HG02642 (cell line): ENCODE results near the gene ZBTB47.

ENCODE experiments used
- ATAC-seq: cut with Tn5 transposase; IDR thresholded peaks from one replicate; pipeline ENCODE4 v1.9.1; 2021; ENCODE audit warnings: mild to moderate bottlenecking; ENCODE audit not compliant: unreplicated experiment, poor library complexity

The ZBTB47 gene

DNA sequence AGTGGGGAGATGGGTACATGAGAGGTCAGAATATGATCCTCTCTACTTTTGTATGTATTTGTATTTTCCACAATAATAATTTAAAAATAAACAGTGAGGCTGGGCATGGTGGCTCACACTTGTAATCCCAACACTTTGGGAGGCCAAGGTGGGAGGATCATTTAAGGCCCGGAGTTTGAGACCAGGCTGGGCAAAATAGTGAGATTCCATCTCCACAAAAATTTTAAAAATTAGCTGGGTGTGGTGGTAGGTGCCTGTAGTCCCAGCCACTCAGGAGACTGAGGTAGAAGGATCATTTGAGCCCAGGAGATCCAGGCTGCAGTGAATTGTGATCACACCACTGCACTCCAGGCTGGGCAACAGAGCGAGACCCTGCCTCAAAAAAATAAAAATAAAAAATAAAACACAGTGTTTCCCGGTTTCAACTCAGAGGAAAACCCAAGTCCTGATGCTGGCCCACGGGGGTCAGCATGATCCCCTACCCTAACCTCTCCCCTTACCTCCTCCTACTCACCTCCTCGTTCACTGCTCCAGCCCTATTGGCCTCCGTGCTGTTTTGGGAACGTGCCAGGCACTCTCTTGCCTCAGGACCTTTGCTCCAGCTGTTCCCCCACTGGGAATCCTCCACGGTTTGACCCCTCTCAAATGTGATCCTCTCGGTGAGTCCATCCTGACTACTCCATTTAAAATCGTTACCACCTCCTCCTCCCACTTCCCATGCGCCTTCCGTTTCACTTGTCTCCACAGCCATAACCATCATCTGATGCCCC is 29.0 kb downstream of the ZBTB47 start:
- ATAC-seq: no peak

DNA sequence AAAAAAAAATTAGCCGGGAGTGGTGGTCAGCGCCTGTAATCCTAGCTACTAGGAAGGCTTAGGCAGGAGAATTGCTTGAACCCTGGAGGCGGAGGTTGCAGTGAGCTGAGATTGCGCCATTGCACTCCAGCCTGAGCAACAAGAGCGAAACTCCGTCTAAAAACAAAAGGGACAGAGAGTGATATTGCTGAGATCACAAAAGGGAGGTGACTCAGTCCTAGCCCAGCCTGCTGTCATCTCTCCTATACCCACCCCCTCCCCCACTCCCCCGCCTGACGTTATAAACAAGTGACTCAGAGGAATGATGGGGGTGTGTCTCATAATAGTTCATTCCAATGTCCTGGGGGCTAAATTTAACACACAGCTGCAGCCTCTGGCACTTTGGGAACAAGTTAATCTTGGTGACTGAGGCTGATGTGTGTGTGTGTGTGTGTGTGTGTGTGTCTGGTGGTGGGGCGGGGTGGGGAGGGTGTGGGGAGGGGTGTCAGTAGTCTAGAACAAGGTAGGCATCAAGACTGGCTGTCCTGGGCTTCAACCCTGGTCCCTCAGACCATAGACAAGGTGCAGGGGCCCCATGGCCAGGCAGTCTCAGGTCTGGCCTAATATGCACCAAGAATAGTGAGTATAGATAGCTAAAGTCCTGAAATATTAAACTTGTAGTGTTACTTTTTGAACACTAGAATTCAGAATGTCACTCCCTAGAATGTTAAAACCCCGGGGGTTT is 30.5 kb downstream of the ZBTB47 start:
- no peak for ATAC-seq

DNA sequence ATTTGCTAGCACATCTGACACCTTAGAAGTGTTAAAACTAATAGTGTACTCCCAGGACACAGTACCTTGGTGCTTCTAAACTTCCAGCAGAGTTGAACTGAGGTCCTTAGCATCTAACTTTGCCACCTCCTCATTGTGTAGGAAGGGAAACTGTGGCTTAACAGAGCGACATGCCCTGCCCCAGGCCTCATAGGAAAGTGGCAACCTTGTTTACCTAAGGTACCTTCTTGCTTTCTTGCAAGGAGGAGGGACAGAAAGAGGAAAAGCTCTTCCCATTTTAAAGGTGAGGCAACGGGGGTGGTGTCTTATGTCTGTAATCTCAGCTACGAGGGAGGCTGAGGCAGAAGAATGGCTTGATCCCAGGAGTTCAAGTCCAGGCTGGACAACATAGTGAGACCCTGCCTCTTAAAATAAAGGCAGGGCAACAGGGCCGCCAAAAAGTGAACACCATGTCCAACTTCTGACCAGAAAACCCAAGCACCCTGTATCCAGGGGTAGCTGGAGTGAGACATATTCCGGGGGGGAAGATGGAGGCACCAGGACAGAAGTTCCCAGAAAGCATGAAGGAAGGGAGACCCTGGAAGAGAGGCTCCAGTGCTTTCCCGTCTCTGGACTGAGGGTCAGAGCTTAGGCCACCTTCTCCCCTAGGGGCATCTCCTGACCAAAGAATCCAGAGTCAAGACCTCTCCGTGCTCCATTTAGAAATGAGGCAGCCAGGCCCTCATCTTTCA is 31.3 kb downstream of the ZBTB47 start:
- ATAC-seq: no peak

DNA sequence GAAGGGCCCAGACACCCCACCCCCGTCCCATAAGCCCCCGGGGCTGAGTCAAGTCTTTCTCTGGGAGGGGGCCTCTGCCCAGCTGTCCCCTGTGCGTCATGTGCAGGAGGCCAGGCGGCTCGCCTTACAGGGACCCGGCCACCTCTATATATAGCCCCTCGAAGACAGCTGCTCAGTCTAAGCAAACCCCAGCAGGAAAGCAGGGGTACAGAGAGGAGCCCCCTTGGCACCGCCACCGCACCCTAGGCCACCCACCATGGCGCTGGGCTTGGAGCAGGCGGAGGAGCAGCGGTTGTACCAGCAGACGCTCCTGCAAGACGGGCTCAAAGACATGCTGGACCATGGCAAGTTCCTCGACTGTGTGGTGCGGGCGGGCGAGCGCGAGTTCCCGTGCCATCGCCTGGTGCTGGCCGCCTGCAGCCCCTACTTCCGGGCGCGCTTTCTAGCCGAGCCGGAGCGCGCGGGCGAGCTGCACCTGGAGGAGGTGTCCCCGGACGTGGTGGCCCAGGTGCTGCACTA is 31.9 kb downstream of the ZBTB47 start, which contains the start of gene KLHL40:
KLHL40 (plus strand) TSS at position 175 of the 519 bp plus-strand sequence; CDS start at position 257, 82 bp downstream.
- no peak for ATAC-seq

DNA sequence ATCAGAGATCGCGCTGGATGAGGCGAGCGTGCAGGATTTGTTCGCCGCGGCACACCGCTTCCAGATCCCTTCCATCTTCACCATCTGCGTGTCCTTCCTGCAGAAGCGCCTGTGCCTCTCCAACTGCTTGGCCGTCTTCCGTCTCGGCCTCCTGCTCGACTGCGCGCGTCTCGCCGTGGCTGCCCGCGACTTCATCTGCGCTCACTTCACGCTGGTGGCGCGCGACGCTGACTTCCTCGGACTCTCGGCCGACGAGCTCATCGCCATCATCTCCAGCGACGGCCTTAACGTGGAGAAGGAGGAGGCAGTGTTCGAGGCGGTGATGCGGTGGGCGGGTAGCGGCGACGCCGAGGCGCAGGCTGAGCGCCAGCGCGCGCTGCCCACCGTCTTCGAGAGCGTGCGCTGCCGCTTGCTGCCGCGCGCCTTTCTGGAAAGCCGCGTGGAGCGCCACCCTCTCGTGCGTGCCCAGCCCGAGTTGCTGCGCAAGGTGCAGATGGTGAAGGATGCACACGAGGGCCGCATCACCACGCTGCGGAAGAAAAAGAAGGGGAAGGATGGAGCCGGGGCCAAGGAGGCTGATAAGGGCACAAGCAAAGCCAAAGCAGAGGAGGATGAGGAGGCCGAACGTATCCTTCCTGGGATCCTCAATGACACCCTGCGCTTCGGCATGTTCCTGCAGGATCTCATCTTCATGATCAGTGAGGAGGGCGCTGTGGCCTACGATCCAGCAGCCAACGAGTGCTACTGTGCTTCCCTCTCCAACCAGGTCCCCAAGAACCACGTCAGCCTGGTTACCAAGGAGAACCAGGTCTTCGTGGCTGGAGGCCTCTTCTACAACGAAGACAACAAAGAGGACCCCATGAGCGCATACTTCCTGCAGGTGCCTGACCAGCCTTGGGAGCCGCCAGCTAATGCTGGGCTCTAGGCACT is 32.7 kb downstream of the ZBTB47 start:
- no peak for ATAC-seq

DNA sequence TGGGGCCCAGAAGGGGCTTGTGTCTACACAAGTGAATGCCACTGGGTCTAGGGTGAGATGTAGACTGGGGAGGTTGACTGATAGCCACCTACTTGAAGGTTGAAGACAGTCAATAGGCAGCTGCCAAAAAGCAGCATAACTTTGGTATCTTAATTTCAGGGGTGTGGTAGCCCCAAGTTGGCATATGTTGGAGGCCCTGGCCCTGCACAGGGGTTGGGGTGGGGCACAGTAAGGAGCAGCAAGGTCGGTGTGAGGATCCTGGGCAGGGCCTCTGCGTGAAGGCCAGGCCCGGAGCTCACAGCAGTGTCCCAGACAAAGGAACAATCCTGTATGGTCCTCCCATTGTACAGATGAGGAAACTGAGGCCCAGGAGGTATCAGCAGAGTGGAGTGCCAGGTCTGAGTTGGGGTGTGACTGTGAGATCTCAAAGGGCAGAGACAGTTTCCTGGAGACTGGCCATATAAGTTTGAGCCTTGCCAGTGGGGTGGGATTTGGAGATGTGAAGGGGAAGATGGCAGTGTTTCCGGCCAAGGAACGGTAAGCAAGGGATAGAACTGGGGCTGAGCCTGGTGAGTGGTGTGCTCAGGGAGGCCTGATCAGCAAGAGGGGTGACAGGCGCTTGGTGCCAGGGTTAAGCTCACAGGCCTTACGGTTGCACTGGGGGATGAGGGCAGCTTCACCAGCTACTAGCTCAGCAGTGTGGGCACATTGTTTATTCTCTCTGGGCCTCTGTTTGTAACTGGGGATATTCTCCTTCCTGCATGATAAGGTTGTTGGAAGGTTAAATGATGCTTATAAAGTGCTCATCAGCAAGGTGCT is 33.5 kb downstream of the ZBTB47 start:
- no peak for ATAC-seq

DNA sequence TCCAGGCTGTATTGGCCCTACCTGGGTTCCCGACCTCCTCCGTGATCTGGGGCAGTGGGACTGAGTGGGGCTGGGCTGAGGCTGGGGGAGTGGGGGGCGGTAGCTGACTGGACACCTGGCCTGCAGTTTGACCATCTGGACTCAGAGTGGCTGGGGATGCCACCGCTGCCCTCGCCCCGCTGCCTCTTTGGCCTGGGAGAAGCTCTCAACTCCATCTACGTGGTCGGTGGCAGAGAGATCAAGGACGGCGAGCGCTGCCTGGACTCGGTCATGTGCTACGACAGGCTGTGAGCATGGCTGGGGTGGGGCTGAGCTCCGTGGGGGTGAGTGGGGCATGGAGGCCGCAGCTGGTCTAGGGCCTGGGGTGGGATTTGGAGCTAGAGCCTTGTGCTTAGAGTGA is 34.5 kb downstream of the ZBTB47 start:
- ATAC-seq: no peak

DNA sequence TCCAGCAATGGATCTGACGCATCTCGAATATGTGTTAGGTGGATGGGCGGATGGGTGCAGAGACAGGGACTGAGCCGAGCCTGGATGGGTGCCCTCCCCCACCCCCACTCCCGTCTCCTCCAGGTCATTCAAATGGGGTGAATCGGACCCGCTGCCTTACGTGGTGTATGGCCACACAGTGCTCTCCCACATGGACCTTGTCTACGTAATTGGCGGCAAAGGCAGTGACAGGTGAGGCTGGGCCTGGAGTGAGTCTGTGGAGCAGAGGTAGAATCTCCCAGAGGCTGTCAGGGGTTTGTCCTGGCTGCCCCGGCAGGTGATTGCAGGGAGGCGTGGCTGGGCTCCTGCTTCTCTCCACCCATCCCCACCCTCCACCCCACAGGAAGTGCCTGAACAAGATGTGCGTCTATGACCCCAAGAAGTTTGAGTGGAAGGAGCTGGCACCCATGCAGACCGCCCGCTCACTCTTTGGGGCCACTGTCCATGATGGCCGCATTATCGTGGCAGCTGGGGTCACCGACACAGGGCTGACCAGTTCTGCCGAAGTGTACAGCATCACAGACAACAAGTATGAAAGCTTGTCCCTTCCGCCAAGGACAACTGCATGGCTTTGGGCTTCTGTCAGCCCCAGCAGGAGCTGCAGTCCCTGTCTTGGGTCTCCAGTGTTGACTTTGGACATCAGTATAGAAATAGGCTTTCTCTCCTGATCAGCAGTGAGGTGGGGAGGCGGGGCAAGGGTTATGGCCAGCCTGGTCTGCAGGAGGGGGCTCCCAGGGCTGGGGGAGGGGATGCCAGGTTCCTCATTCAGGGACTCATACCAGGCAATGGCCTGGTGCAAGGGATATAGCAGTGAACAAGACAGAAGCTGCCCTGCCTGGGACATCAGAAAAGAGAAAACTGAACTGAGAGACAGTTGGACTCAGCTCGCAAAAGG is 35.3 kb downstream of the ZBTB47 start:
- ATAC-seq: no peak

DNA sequence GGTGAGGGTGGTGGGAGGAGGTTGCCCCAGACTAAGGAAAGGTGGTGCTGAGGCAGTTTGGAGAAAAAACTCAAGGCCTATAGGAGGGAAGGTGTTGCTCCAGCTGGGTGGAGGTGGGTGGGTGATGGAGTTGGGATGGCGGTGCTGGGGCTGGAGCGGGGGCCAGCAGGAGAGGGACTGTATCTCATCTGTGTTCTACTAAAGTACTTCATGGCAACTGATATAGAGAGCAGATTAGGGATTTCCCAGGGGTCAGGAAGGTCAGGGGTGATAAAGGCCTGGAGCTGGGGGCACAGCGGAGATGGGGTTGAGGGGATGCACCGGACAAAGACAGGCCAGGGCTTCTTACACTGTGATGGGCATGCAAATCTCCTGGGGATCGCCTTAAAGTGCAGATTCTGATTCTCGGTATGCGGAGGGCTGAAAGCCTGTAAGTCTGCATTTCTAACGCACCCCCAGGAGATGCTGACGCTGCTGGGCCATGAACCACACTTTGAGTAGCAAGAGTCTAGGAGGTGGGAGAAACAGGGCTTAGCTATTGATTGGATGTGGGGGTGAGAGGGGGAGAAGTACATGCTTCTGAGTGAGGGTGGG is 36.0 kb downstream of the ZBTB47 start:
- ATAC-seq: no peak

DNA sequence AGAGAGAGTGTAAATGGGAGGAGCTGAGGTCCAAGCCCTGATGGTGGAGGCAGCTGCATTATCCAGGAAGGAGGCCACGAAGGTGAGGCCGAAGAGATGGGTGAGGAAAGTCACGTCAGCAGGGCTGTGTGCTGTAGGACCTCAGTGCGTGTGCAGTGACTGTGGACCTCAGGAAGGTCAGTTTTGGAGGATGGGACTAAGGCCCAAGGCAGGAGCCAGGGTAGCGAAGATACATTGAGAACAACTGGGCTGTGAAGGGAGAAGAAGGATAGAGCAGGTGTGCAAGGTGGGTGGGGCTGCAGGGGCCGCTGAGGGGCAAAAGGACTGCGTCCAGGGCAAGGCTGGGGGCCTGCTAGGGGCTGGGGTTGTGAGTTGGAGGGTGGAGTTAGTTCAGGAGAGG is 36.7 kb downstream of the ZBTB47 start:
- no peak for ATAC-seq

DNA sequence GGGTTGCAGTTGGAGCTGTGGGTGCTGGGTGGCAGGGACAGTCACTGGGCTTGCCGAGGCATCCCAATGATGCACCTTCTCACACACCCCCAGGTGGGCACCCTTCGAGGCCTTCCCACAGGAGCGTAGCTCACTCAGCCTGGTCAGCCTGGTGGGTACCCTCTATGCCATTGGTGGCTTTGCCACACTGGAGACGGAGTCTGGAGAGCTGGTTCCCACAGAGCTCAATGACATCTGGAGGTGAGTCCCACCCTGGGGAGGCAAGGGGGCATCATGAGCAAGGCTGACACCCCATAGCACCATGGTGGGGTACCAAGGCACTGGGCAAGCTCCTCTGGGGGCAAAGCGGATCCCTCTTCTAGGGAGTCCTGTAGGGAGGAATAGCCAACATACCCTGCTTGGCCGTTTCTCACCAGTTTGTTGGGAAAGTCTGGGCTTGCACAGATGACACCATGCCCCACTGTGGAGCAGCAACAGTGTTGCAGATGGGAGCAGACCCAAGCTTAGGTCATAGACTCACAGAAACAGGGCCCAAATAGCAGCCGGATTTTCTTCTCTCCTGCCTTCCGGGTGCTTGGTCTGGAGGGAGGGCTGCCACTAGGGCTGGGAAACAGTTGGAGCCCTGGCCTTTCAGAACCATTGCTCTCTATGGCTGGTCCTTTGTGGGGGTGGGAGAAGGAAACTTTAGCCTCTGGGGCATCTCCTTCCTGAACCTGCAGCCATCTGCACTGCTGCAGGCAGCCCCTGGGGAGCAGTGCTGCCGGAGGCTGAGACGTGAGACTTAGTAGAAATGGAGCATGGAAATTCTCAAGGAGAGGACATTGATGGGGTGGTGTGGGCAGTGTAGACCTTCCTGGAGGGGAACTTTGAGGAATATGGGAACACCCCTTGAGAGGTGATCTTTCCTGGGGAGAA is 37.5 kb downstream of the ZBTB47 start:
- no peak for ATAC-seq

DNA sequence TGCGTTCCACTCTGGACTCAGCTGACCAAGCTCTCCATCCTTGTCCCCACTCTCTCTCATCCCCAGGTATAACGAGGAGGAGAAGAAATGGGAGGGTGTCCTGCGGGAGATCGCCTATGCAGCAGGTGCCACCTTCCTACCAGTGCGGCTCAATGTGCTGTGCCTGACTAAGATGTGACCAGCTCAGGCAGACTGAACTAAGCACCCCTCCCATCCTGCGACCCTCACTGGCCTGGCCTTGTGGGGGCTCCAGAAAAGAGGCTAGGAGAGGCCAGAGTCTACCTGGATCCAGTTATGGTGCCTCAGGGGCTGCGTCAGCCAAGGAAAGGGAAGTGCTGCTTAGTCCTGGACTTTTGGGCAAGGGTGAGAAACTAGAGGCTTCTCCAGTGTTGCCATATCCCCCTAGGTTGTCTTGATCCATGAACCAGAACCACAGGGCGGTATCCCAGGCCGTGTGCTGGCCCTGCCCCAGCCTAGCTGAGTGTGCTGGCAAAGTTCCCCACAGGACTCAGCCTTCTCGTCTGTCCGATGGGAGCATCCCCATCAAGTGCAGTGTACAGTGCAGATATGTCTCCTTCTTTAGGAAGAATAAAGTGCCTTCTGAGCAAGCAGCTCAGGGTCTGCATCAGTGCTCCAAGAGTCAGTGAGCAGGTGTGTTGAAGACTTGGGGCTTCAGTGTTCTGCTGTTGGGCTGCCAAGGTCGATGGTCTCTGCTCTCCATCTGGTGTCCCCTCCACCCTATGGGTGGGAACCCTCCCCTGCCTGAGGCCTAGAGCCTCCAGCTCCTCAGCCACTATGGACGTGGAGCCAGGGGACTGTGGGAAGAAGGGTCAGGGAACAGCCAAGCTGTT is 38.5 kb downstream of the ZBTB47 start:
- no peak for ATAC-seq

DNA sequence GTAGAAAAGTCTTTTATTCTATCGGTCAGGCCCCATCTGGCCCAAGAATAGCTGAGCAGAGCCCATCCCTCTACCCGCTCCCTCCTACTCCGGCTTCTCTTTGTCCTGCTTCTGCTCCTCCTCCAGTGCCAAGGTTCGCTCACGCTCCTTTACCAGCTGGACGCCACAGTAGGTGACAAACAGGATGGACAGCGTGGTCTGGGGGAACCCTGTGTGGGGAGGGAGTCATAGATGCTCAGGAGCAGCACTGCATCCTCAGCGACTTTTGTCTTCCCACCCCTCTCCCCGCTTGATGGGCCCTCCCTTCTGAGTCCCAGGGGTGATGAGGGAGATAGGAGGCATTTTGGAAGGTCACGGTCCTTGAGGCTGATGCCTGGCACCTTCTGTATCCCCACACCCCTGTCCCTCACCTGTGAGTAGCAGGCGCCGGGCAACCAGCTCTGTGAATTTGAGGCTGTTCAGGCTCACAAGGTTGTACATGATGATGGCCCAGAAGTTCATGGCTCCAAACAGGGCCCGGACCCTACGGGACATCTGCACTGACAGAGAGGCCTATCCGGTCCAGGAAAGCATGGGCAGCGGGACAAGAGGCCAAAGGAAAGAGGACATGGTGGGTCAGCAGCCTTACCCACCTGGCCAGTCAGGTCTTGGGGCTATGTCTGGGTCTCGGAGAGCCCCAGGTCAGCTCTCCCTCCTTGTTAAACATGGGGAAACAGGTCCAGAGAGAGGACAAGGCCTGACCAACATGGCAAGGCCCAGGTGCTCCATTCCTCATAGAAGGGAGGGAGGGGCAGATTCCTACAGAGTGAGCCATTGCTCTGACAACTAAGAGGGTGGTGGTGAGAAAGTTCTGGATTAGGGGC is 39.4 kb downstream of the ZBTB47 start:
- no peak for ATAC-seq

DNA sequence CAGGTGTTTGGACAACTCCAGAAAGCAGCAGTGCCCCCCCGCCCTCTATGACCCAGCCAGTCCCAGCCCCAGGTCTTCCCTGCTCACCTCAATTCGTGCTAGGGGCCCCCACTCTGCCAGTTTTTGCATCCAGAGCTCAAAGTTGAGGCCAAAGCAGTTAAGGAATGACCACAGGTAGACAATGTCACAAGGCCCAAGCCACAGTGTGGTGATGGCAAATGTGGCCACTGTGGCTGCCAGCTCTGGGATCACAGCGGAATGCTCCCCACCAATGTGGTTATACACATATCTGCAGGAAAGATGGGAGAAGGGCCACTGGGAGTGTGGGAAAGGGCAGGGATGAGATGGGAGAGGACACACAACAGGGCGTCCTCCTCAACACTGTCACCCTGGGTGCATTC is 40.0 kb downstream of the ZBTB47 start:
- ATAC-seq: no peak

DNA sequence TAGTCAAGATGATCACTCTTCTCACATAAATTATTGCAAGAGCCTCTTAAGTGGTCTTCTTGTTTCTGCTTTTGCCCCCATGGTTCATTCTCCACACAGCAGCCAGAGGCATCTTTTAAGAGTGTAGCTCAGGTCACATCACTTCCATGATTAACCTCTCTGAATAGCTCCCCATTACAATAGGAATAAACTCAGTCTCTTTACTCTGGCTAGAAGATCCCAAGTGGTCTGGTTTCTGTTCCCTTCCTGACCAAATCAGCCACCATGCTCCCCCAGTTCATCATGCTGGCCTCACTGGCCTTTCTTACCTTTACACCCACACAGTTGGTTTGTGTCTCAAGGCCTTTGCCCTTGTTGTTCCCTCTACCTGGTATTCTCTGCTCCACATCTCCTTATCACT is 40.9 kb downstream of the ZBTB47 start:
- no peak for ATAC-seq
